HFF-Myc (cell line): ENCODE data around the gene TBXA2R.
A peak's percentile ranks its signal among the peaks of the same experiment; 100 is the strongest.

Source experiments
- DNase-seq: peaks from one replicate; pipeline ENCODE4 v3.0.0-alpha.2; 2011; ENCODE audit warnings: low read depth; ENCODE audit errors: extremely low read depth
- H3K4me3 ChIP-seq: replicated peaks from 2 replicates; pipeline ENCODE4 v1.5.1; 2011; ENCODE audit warnings: low read depth, mild to moderate bottlenecking, control low read depth, low read length
- TF ChIP-seq, protein P1 (sequence below): IDR thresholded peaks from 2 replicates; pipeline ENCODE4 v1.5.1; 2012; ENCODE audit warnings: mild to moderate bottlenecking, low read depth, low read length, control low read depth; ENCODE audit errors: missing control alignments

TBXA2R gene

DNA sequence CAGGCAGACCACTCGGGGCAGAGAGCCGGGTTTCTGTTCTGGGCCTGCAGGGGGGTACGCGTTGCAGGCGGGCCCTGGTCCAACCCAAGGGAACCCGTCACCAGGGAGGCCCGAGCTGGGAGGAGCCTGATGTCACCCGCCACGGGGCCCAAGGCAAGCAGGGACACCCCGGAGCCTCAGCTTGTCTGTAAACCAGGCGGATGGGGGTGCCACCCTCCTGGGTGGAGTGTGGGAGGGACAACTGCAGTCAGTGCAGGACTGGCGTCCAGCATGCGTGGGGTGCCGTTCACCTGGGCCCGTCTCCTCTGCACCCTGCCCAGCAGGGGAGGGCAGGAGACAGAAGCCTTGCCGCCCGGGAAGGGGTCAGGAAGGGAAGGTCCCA lies 12.9 kb upstream of the TBXA2R start:
- H3K4me3 ChIP-seq = no peak overlapping the region
- TF ChIP-seq, protein P1, sequence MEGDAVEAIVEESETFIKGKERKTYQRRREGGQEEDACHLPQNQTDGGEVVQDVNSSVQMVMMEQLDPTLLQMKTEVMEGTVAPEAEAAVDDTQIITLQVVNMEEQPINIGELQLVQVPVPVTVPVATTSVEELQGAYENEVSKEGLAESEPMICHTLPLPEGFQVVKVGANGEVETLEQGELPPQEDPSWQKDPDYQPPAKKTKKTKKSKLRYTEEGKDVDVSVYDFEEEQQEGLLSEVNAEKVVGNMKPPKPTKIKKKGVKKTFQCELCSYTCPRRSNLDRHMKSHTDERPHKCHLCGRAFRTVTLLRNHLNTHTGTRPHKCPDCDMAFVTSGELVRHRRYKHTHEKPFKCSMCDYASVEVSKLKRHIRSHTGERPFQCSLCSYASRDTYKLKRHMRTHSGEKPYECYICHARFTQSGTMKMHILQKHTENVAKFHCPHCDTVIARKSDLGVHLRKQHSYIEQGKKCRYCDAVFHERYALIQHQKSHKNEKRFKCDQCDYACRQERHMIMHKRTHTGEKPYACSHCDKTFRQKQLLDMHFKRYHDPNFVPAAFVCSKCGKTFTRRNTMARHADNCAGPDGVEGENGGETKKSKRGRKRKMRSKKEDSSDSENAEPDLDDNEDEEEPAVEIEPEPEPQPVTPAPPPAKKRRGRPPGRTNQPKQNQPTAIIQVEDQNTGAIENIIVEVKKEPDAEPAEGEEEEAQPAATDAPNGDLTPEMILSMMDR = no peak
- DNase-seq = no peak

DNA sequence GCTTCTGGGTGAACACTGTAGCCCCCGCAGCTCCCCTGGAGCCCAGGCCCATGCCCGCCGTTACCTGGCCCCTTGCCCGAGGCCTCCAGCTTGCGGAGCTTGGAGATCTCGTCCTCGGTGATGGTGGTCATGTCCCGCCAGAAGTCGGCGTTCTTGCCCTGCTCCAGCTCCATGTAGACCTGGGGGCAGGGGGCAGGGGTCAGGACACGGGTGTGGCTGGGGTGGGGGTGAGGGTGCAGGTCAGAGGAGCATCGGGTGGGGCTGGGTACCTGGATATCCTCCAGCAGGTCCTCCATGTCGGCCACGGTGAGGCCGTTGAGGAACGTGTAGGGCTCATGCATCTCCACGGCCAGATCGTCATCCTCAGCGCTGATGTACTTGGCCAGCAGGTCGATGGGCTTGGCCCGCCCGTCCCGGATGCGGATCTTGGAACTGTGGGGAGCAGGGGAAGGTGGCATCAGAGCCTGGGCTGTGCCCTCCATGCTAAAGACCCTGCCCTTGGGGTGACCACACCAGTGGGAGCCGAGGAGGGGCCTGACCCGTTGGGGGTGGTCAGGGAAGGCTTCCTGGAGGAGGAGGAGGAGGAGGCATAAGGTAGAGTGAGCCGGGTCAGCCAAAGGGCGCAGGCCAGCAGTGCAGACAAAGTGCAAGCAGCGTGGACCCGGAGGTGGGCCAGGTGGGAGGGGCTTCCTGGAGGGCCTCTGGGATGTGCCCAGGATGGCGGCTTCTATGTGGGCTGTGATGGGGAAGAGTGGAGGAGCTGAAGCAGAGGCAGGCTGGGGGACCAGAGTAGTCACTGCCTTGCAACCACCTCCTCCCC lies 12.3 kb upstream of the TBXA2R start:
- TF ChIP-seq, protein P1 = no peak
- no peak for DNase-seq
- H3K4me3 ChIP-seq = no peak overlapping the region

DNA sequence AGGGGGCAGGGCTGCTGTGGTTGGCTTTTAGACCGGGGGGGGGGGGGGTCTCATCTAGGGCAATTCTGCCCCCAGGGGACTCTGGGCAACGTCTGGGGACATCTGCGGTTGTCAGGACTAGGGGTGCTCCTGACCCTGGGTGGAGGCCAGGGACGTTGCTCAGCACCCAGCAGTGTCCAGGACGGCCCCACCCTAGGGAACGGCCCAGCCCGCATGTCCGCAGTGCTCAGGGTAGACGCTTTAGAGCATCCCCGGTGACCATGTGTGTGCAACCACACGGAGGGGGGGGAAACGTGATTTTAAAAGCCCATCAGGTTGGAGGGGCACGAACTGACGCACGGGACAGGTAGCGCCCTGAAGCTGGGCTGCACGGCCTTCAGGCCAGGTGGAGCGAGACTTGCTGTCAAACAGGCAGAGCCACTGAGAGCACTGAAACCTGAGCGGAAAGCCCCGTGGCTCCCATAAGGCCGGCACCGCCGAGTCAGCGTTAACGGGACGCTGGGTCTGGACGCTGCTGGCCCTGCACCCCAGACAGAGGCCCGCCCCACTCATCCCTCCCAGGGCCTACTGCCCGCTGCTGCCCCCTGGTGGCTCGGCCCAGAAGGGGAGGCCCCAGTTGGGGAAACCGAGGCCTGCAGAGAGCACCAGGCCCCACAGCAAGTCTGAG lies 11.6 kb upstream of the TBXA2R start:
- no peak overlapping the region for H3K4me3 ChIP-seq
- TF ChIP-seq, protein P1 = peak; percentile 88
- DNase-seq = no peak

DNA sequence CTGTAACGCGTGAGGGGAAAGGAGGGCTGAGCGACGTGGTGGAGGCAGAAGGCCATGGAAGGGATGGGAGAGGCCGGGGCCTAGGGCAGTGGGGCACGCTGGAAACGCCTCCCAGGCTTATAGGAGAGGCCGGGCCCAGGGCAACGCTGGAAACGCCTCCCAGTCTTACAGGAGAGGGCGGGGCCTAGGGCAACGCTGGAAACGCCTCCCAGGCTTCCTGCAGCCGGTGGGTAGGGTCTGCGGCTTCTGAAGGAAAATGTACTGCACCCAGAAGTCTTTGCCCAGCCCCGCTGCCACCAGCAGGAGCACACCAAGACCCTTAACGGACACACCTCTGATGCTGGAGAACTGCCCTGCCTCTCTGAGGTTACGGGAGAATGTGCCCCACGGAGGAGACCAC lies 10.8 kb upstream of the TBXA2R start:
- DNase-seq = no peak
- TF ChIP-seq, protein P1 = no peak
- H3K4me3 ChIP-seq = no peak overlapping the region

DNA sequence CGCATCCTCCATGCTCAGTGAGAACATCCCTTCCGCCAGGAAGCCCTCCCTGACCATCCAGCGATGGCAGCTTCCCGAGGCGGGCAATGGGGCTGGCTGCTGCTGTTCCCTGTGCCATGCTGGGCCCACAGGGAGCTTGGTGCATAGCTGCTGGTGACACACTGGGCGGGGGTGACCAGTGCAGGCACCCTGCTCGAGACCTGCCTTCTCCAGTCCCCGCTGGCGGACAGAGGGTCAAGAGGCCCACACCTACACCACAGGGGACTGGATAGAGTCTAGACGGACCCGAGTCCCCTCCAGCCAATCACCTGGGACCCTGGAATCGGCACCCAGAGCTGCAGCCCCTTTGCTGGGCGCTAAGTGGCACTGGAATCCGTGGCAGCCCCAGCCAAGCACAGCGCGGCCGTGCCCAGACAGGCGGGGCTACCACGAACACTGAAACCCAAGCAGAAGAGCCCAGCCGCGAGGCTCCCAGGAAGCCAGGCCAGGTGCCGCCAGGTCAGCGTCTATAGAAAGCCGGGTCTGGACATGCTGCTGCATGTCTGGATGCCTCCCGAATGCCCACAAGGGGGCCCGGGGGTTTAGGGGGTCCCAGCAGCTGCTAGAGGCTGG lies 9.0 kb upstream of the TBXA2R start:
- H3K4me3 ChIP-seq = no peak overlapping the region
- TF ChIP-seq, protein P1 = no peak
- DNase-seq = no peak

DNA sequence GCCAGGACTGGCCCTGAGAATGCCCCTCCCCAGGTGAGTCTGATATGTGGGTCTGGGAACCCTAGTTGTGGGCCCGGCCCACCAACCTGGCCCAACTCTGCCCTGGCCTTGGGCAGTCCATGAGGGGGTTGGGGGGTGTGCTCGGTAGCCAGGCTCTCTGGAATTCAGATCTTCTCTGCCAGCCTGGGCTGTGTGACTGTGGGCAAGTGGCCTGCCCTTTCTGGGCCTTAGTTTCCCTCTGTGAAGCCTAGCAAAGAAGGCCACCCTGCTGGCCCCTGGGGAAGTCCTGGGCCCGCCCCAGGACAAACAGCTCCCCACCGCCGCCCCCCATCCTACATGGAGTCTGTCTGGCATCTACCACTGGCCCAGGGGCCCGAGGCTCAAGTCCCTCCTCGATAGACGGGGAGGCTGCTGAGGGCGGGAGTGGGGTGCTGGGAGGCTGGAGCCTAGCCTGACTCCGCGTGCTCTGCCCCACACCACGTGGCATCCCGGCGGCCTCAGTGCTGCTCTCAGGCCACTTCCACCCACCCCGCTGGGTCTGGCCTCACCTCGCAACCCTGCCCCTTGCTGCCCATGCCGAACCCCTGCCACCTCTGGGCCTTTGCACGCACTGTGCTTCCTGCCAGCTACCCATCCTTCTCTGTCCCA lies 8.3 kb upstream of the TBXA2R start:
- no peak overlapping the region for H3K4me3 ChIP-seq
- DNase-seq = no peak
- TF ChIP-seq, protein P1 = no peak
